Inflammatory macrophage treated with lipopolysaccharide for 4 hours (primary cell): Measurements from ENCODE around the gene TSC22D1.

ENCODE experiments used
- DNase-seq: peaks from one replicate; pipeline ENCODE4 v3.0.0-alpha.2; 2020

The TSC22D1 gene

DNA sequence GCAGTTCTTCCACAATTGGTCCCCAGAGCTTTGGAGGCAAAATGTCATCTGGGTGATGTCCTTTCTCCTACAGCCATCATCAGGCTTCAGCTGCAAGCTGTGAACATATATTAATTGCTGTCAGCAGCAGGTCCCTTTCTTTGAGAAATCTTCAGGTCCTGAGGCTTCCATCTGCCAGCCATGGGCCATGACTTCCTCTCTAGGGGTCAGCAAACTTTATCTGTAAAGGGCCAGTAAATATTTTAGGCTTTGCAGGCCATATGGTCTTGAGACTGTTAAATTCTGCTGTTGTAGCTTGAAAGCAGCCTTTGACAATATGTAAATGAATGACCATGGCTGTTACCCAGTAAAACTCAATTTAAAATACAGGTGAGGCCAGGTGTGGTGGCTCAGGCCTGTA lies 175.4 kb downstream of the TSC22D1 start:
- DNase-seq = no peak

DNA sequence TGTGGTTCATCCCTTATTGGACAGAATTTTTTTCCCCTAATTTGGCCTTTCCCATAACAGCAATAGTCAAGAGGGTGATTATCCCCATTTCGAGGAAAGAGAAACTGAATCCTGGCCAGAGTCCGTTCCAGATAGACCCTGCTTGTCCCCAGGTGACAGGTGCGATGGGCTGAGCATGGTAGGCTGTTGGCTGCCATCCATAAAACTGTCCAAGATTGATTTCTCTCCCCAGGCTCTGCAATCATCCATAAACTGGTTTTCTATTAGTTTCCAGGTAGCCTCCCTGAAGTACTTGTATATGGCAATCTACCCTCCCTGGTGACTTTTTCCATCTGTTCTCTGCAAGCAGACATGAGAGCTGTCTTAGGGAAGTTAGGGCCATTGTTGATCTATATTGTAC lies 177.1 kb downstream of the TSC22D1 start:
- DNase-seq = no peak

DNA sequence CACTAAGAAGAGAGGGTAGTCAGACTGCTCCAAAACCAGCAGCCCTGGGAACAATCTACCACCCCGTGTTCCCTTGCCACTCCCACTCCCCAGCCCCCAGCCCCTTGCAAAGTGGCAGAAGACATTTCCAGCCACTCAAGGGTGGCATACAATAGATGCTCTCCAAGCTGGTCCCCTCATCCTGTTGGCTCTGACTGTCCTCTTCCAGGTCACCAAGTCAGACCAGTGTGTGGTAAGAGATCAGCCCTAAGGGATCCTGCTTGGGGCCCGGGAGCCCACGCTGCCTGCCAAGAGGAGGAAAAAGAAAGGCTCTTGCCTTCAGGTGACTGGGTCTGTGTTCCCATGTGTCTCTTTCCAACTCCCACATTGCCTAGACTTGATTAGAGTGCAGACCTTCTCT lies 177.5 kb downstream of the TSC22D1 start:
- DNase-seq = no peak

DNA sequence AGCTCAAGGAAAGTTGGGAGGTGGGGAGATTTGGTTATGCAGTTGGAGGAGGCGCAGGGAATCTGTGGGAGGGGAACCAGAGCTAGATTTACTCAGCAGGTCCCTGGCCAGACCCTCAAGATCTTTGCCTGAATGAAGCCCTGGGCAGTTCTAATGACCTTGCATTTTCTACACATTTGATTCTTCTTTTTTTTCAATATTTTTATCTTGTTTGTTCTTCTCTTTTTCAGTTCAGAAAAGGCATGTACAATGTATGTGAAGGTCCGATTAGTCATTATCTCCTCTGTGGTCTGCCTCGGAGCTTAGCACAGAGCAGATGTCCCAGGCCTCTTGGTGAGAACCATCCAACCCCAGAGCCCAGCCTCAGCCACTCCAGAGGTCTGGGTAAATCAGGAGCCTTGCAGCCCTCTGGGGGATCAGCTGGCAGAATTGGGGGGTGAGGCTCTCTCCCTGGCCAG lies 178.3 kb downstream of the TSC22D1 start:
- DNase-seq = no peak

DNA sequence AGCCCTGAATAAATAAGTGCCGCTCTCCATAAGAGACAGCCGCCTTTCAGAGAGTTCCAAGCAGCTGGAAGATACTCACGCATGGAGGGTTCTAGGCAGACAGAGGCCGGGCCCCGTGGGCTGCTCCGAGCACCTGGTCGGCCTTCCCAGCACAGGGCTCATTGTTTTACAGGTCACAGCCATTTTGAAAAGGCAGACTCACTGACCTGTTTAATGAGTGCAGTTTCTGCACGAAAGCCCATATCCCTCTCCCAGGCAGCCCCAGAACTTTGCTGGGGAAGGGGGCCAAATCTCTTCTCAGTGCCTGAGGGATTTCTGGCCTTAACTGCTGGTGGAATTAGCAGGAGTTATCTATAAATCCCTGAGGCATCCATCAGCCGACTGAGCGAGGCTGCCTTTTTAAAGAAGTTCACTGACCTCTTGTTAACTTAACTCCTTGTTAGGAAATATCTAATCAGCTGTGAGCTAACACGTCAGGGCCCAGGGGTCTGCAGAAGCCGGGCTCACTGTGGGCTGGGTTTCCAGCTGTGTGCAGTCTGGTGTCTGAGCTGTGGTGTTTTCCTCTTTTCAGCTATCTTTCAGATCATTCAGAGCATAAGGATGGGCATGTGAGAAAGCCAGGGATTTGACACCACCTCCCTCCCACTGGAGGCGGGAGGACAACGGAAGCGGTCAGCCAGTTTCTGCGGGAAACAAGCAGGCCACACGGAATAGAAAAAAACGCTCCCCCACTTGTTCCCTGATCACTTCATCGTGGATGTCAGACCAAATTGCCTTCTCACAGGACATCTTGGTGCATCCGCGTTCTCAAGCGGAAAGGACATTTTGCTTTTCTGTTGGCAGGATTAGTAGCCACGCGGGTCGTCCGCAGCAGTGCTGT lies 179.2 kb downstream of the TSC22D1 start:
- no peak for DNase-seq

DNA sequence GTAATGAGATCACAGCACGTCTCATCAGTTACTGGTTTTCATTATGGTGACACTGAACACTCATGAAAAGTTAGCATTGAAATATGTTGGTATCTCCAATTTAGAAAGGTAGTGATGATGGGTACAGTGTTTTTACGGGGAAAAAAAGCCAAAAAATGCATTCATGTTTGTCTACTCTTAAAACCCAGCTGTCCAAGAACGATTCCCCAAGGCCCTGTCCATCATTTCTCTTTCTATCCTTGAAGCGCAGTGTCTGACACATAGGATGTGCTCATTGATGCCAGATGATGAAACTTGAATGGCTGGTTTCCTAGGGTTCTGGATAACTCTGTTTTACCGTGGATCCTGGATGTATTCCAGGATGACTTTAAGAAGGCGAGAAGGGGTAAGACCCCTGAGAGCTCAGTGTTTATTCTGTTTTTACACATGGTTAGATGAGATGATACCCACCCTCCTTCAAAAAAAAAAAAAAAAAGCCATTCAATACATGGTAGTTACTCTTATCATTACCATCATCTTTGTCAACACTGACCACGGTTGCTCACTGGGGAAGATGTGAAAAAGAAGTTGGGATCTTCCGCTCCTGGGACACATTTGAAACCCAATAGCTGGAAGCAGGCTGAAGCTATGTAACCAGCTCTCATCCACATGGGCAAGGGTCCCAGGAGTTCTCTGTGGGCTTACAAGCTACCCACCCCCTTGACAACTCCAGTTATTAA lies 180.0 kb downstream of the TSC22D1 start:
- no peak for DNase-seq

DNA sequence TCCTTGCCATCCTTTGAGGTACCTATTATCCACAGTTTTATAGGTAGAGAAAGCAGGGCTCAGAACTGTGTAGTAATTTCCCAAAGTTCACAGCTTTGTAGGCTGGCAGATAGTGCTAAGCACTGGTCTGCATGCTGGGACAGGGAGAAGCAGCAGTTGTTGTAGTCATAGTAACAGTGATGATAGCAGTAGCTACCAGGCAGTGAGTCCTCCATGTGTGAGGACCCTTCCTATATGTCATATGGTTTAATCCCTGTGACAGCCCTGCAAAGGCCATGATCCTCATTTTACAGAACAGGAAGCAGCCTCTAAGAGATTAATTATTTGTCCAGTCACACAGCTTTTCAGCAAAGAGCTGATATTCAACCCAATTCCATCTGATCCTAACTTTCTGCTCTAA lies 181.5 kb downstream of the TSC22D1 start:
- DNase-seq = no peak

DNA sequence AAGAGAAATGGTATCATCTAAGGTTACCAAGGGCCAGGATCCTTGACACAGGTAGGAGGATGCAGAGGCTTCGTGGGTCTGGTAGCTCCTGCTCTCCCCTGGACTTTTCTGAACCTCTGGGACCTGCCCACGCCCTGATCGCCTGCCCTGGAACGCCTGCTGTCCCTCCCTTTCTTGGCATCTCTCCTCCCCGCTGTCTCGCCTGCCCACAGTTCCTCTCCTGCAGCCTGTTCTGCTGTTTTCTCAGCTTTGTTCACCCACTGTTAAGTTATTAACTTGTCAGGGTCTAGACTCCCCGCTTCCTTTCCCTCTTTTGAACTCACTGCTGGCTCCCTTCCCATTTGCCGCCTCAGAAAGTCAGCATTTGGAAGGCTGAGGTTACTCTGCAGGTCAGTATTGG lies 182.7 kb downstream of the TSC22D1 start:
- DNase-seq = no peak

DNA sequence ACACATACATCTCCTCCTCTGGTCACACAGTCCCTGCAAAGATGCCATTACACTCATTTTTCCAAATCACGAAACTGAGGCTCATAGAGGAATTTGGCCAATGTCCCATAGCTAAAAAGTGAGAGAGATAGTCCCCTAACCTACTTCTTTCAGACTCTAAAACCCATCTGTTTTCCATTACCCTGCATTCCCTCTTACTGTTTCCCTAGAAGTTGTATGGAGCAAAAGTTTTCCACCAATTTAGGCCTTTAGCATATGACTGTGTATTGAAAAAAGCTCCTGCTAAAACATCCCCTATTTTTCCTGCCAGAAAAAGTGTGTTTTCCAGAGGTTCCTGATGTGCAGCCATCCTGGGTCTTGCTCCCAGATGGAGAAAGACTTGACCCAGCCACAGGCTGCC lies 186.3 kb downstream of the TSC22D1 start:
- no peak for DNase-seq

DNA sequence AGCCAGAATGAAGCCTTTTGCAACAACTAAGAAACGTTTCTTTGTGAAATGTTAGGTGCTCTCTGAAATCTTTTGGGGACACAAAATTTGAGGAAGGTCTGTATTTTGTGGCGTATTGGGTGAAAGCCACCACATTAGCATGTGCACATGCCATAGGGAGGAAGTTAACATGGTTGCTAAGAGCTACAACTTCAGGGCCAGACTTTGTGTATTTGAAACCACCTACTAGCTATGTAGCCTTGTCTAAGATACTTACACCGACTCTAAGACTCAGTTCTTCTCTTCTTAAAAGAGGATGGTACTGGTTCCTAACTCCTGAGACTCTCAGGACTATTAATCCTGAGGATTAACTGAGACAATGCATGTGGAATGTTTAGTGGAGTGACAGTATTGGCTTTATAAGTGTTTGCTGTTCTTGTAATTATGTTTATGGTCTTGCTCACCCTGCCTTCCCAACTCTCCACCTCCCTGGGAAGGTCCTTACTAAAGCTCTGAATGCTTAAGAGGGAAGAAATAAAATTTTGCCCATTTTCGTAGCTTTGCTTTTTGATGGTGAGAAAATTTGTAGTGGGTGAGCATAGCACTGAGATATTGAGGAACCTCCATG lies 187.0 kb downstream of the TSC22D1 start:
- peak; percentile 8 for DNase-seq

DNA sequence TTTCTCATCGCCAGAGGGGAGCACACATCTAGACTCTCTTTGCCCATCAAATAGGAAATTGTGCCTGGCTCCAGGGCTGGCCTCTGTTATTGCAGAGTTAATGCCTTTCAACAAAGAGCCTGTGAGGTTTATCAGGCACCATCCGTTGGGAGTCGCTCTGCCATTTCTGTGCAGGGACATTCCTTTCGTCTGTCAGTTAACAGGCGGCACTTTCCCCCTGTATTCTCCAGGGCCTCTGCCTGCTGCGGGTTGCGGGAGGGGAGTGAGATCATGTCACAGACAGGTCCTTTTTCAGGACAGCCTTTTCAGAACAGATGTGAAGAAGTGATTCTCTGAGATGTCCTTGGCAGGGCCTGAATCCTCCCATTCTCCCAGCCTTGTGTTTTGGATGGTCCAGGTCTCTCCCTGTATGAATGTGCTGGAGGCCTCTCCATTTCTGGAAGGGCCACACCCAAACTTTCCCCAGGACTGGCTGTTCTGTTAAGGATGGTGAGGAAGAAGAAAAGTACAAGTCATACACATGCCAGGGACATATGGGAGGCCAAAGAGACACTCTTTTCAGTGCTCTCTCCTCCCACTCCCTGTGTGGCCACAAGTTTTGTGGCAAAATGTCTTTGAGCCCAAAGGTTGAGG lies 187.6 kb downstream of the TSC22D1 start:
- DNase-seq = no peak

DNA sequence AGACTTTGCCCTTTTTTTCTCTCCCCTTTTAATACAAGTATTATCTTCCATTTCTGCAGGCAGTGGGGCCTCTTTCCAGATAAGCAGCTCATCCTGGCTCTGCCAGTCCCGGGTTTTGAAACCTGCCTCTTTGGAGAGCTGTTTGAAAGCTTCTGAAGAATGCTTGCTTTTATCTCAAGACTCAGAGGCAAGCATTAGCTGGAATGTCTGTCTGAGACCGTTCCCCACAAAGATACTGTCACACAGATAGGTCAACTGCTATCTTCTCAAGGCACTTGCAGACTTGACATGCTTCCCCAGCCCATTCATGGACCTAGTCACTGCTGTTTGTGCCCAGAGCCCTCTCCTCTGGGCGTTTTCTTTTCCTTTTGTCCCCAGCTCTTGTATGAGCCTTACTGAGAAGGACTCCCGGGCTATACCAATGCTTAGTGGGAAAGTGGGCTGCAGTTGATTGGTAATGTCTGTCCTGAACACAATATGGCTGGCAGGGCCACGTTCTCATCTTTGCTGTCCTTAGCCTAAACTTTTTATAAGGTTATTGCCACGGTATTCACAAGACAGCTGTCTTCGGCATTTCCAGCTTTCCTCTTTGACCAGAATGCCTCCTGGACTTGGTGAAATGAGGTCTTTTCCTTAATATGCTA lies 189.1 kb downstream of the TSC22D1 start:
- DNase-seq = no peak

DNA sequence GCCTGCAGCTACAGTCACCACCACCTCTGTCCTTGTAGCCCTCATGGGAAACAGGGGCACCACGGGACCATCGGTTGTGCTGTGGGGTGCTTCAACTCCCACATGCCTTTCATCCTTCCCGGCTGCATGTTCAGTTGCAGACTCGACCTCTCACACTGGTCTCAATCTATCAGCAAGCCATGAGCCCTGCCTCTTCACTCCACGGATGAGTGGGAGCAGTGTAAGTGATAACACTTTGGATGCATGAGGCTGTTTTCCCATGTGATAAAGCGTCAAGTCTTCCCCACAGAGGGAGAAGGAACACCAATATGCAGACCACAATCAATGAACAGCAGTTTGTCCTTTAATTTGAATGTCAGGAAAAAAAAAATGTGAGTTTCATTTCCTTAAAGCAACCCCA lies 190.3 kb downstream of the TSC22D1 start:
- no peak for DNase-seq

DNA sequence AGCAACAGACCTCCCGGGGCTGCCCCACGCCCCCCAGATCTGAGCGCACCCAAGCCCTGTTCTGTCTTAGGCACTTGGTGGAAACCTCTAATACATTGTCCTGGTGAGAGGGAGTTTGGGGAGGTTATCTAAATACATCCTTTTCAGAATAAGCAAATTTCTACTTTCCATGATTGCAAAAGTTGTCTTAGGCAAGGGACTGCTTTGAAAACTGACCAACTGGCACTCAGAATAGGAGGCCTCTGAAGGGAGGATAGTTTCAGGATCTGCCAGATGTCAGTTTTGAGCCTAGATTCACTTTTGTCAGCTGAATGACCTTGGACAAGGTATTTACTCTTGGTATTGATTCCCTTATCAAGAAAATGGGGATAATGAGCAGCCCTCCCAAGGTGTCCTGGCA lies 190.7 kb downstream of the TSC22D1 start:
- DNase-seq = no peak

DNA sequence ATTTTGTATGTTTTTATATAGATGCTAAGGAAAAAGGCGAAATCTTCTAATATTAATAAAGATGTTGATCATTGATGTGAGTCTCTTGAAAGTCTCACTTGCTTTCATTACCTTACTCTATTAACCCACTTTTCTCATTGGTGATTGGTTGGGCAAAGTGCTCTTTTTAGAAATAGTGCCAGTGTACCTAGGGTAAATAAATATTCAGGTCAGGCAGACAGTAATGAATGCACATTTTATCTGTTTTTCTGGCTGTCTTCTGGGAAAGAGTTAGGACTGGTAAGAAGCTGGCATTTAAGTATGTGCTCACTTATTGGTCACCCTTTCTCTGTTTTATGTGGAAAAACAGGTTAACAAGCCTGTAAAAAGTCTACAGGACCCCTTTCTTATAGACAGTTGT lies 191.4 kb downstream of the TSC22D1 start:
- no peak for DNase-seq

DNA sequence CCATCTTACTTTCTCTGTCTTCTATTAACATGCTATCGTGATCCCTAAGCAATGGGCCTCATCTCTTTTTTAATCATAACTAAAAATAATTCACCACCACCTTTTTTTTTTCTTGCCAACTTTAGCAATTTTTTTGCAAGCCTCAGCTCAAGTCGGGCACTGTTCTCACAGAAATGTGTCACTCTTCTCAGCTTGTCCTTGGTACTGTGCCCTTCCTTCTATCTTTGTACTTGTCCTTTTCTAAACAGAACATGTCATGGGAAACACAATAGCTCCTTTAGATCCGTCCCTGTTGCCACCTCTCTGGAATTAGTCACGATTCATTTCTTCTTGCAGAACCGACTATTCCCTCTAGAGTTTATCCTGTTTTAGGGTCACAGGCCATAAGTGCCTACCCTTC lies 192.2 kb downstream of the TSC22D1 start:
- DNase-seq = no peak

DNA sequence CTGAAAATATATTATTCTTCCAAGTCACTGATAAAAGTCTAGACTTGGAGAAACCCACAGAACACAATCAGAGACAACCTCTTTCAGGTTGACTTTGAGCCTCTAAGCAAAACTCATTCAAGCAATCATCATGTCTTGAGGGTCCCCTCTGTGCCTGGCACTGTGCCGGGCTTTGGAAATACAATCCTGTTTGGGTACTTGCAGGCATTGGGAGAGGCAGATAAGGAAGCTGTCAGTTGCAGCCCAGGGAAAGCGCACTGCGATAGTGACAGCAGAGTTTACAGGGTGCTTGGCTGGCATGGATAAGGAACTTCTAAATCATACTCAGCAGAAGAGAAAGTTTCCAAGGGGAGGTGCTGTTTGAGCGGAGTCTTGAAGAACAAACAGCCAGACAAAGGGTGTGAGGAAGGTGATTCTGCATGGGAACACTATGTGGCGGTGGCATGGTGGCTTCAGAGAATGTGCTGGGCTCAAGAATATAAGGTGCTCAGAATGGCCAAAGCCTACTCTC lies 193.4 kb downstream of the TSC22D1 start:
- no peak for DNase-seq
